GM12878 (cell line): Measurements from ENCODE around the gene BMPR1B. TPM values are rescaled to one million over a fixed set of nuclear protein-coding genes. Genes with fewer than 3 reads are reported as not detected.

Experiments
- ATAC-seq: fragments of 200-7000 bp; cut with Tn5 transposase; 3 replicates; pipeline ENCODE4 v1.9.1; 2020; ENCODE audit warnings: mild to moderate bottlenecking, moderate library complexity
- BruUV-seq: library from RNA; stranded (reverse); fragments of 400-500 nt; replicated peaks from 2 replicates; lab custom pipeline; 2021; lab: Mats Ljungman, UMichigan
- CTCF ChIA-PET: fragments of 300-600 bp; sonication (Branson Sonifier 250); formaldehyde crosslinking; extraction: SDS; loops from one replicate; lab custom pipeline; 2021; ENCODE audit warnings: inconsistent platforms; lab: Yijun Ruan, JAX
- POLR2A ChIA-PET: fragments of 350-600 bp; formaldehyde crosslinking; extraction: SDS; loops from one replicate; lab custom pipeline; 2021; ENCODE audit warnings: inconsistent platforms; lab: Charles Lee
- RAD21 ChIA-PET: fragments of 300-600 bp; sonication (Branson Sonifier 250); formaldehyde crosslinking; loops from one replicate; lab custom pipeline; 2023; ENCODE audit warnings: antibody characterized with exemption; ENCODE audit not compliant: unreplicated experiment; lab: Charles Lee
- SMC1A ChIA-PET: fragments of 300-600 bp; sonication (Branson Sonifier 250); formaldehyde crosslinking; loops from one replicate; lab custom pipeline; 2023; ENCODE audit not compliant: unreplicated experiment, uncharacterized antibody; lab: Charles Lee
- DNase-seq: peaks from one replicate; pipeline ENCODE4 v3.0.0-alpha.2; 2011; ENCODE audit warnings: low read depth, low spot score
- FAIRE-seq: peaks from 3 replicates; lab custom pipeline; 2011; peaks lifted over from hg19 to GRCh38; lab: Jason Lieb, UNC
- H2AFZ ChIP-seq: 2 replicates; pipeline ENCODE4 v1.6.0; 2011; ENCODE audit warnings: low read depth, low read length, control low read depth; ENCODE audit not compliant: control insufficient read depth
- H3K27ac ChIP-seq: 2 replicates; pipeline ENCODE4 v1.5.1; 2011; ENCODE audit warnings: control low read depth; ENCODE audit not compliant: control insufficient read depth, insufficient read depth
- H3K27me3 ChIP-seq, 2 experiments: replicated peaks in 1 of 2; 2 replicates each; pipeline versions ENCODE4 v1.6.0 to v1.6.1; 2011; ENCODE audit warnings: low read length in 1 of 2; ENCODE audit not compliant: control insufficient read depth in 2 of 2, insufficient read depth in 2 of 2
- H3K36me3 ChIP-seq, 2 experiments: 2 replicates each; pipeline ENCODE4 v1.5.1; 2011; ENCODE audit warnings: low read length in 1 of 2; ENCODE audit not compliant: control insufficient read depth in 2 of 2, insufficient read depth in 2 of 2
- H3K4me1 ChIP-seq: 2 replicates; pipeline ENCODE4 v1.6.1; 2011; ENCODE audit warnings: mild to moderate bottlenecking, low read length, moderate library complexity, mixed read lengths; ENCODE audit not compliant: control insufficient read depth, insufficient read depth
- H3K4me2 ChIP-seq: 2 replicates; pipeline ENCODE4 v1.6.0; 2011; ENCODE audit warnings: control low read depth; ENCODE audit not compliant: control insufficient read depth, insufficient read depth
- H3K4me3 ChIP-seq: fragments of 200-600 bp; sonication (generic); 2 replicates; pipeline ENCODE4 v1.5.1; 2016
- H3K79me2 ChIP-seq: 2 replicates; pipeline ENCODE4 v1.6.0; 2011; ENCODE audit warnings: low read length; ENCODE audit not compliant: control insufficient read depth, insufficient read depth
- H3K9ac ChIP-seq: 2 replicates; pipeline ENCODE4 v1.8.0; 2011; ENCODE audit warnings: low read length, control low read depth, mixed read lengths; ENCODE audit not compliant: control insufficient read depth, insufficient read depth
- H3K9me3 ChIP-seq: replicated peaks from 3 replicates; pipeline ENCODE4 v1.5.1; 2011; ENCODE audit warnings: mild to moderate bottlenecking, low read length; ENCODE audit not compliant: control insufficient read depth, insufficient read depth
- H4K20me1 ChIP-seq: 2 replicates; pipeline ENCODE4 v1.6.0; 2011; ENCODE audit not compliant: control insufficient read depth, insufficient read depth
- BHLHE40 ChIP-seq, 2 experiments: fragments of 450-650 bp in 1 of 2; IDR thresholded peaks; 2 replicates each; pipeline ENCODE4 v1.6.1; 2011 to 2017; ENCODE audit warnings: low read depth in 2 of 2, borderline replicate concordance in 1 of 2, improper control_type of control experiment in 1 of 2, low read length in 1 of 2, mild to moderate bottlenecking in 1 of 2
- EGR1 ChIP-seq, 2 experiments: IDR thresholded peaks; 1 replicate in 1 of 2; 2 replicates in 1 of 2; pipeline ENCODE4 v1.6.1; 2011 to 2012; ENCODE audit warnings: low read depth in 2 of 2, low read length in 2 of 2, borderline replicate concordance in 1 of 2, mild to moderate bottlenecking in 1 of 2, moderate library complexity in 1 of 2
- ESRRA ChIP-seq: IDR thresholded peaks from 2 replicates; pipeline ENCODE4 v1.6.1; 2012; ENCODE audit warnings: mild to moderate bottlenecking, low read length, improper control_type of control experiment
- FOXK2 ChIP-seq: fragments of 450-650 bp; IDR thresholded peaks from 2 replicates; pipeline ENCODE4 v1.6.1; 2017; ENCODE audit warnings: mild to moderate bottlenecking, moderate library complexity
- IRF4 ChIP-seq: IDR thresholded peaks from 2 replicates; pipeline ENCODE4 v1.6.1; 2011; ENCODE audit warnings: low read depth, low read length
- MEF2A ChIP-seq: IDR thresholded peaks from 2 replicates; pipeline ENCODE4 v1.6.1; 2011; ENCODE audit warnings: low read depth, mild to moderate bottlenecking, low read length, moderate library complexity; ENCODE audit not compliant: insufficient read depth
- MEF2B ChIP-seq: fragments of 450-650 bp; IDR thresholded peaks from 2 replicates; pipeline ENCODE4 v1.6.1; 2018; ENCODE audit warnings: mild to moderate bottlenecking, moderate library complexity; ENCODE audit not compliant: partially characterized antibody, poor library complexity, severe bottlenecking
- MLLT1 ChIP-seq: fragments of 450-650 bp; IDR thresholded peaks from 2 replicates; pipeline ENCODE4 v1.6.1; 2016; ENCODE audit warnings: mild to moderate bottlenecking
- PBX3 ChIP-seq: IDR thresholded peaks from 2 replicates; pipeline ENCODE4 v1.6.1; 2011; ENCODE audit warnings: mild to moderate bottlenecking, low read depth, low read length, moderate library complexity; ENCODE audit not compliant: insufficient replicate concordance
- RAD21 ChIP-seq: IDR thresholded peaks from 2 replicates; pipeline ENCODE4 v1.6.1; 2011; ENCODE audit warnings: mild to moderate bottlenecking, low read depth, low read length, moderate library complexity; ENCODE audit not compliant: insufficient read depth
- RCOR1 ChIP-seq: conservative IDR thresholded peaks from 2 replicates; pipeline ENCODE4 v1.6.1; 2012; ENCODE audit warnings: low read depth, low read length, improper control_type of control experiment
- SMAD1 ChIP-seq: fragments of 450-650 bp; IDR thresholded peaks from 2 replicates; pipeline ENCODE4 v1.6.1; 2018; ENCODE audit warnings: mild to moderate bottlenecking, low read depth; ENCODE audit not compliant: partially characterized antibody
- SREBF1 ChIP-seq: IDR thresholded peaks from 2 replicates; pipeline ENCODE4 v1.6.1; 2012; ENCODE audit warnings: mild to moderate bottlenecking, low read length
- ZBTB40 ChIP-seq: fragments of 450-650 bp; IDR thresholded peaks from 2 replicates; pipeline ENCODE4 v1.6.1; 2016; ENCODE audit warnings: mild to moderate bottlenecking, moderate library complexity, borderline replicate concordance
- WGBS: methylation state at CpG from one replicate; pipeline ENCODE4 v1.1.6; 2016; ENCODE audit warnings: low lambda C conversion rate; ENCODE audit not compliant: insufficient replicate concordance, insufficient coverage; ENCODE audit errors: missing lambda C conversion rate; 5-methylcytosine and 5-hydroxymethylcytosine counted together
- in situ Hi-C: fragments of 300-500 bp; cut with MboI; formaldehyde crosslinking; loops from 9 replicates; pipeline ENCODE4 v1.14.3; 2018; ENCODE audit warnings: mixed read lengths
- intact Hi-C: fragments of 100-400 bp; cut with micrococcal nuclease; formaldehyde crosslinking; loops from one replicate; pipeline ENCODE4 v1.14.2; 2022; ENCODE audit not compliant: unreplicated experiment
- polyA plus RNA-seq, 11 experiments: library from polyadenylated mRNA; depleted of rRNA in 4 of 11; unstranded in 6 of 11; stranded (reverse) in 5 of 11; fragments of >200 nt; fragmentation: Nextera tagmentation in 4 of 11; fragmentation: Illumina TruSeq in 1 of 11; extraction: Ambion mirVana in 4 of 11; extraction: Trizol in 1 of 11; gene quantifications; 1 replicate in 1 of 11; 2 replicates in 10 of 11; pipeline versions ENCODE4 v1.2.1 to v1.2.3, GENCODE V29; 2011 to 2016; ENCODE audit warnings: inconsistent platforms in 2 of 11, missing spikeins in 2 of 11, low read depth in 1 of 11
- total RNA-seq, 4 experiments: library from RNA; depleted of rRNA in 3 of 4; stranded (reverse); fragments of >200 nt in 3 of 4; fragmentation: Illumina TruSeq in 1 of 4; extraction: Trizol in 1 of 4; gene quantifications; 2 replicates each; pipeline versions ENCODE4 v1.2.1 to v1.2.3, GENCODE V29; 2013 to 2021

BMPR1B gene
- total and polyA plus RNA-seq, 10 of the 15 experiments (the other 5 are each of a cell fraction or from before 2014, with no cell fraction given): not detected

GRCh38 chr4:94833394-94833793, 75.6 kb downstream of the BMPR1B start:
- intact Hi-C loops: no loop called here
- H4K20me1 ChIP-seq: no peaks in the 10 kb centered on the region
- in situ Hi-C loops: no loop called here
- no peaks in the 10 kb centered on the region for H3K4me1 ChIP-seq
- H3K9me3 ChIP-seq: no peaks in the 10 kb centered on the region
- TF ChIP-seq BHLHE40 (IDR thresholded peaks at IDR 0.05; ENCODE audit: borderline replicate concordance in 1 of 2, low read depth in 2 of 2, low read length in 1 of 2): no peak
- TF ChIP-seq PBX3: no peak
- TF ChIP-seq RAD21: no peak
- no peak for TF ChIP-seq MEF2B
- no peak for TF ChIP-seq FOXK2
- no peak for TF ChIP-seq IRF4
- no peak for TF ChIP-seq ZBTB40
- no peak for TF ChIP-seq MEF2A
- TF ChIP-seq EGR1 (IDR thresholded peaks at IDR 0.05; ENCODE audit: borderline replicate concordance in 1 of 2, low read depth in 2 of 2, low read length in 2 of 2): no peak
- TF ChIP-seq RCOR1: no peak
- TF ChIP-seq MLLT1: no peak
- no peak for TF ChIP-seq SMAD1
- TF ChIP-seq ESRRA: no peak
- TF ChIP-seq SREBF1: no peak
- ChIA-PET POLR2A (no interaction called here), SMC1A (no interaction called here), CTCF (no interaction called here), RAD21 (no interaction called here)
- no peak overlapping the region for H3K4me2 ChIP-seq
- no peak overlapping the region for H3K27ac ChIP-seq
- H3K79me2 ChIP-seq: no peaks in the 10 kb centered on the region
- BruUV-seq: no TSS peak
- no peaks in the 10 kb centered on the region for H3K27me3 ChIP-seq
- no peak overlapping the region for H3K4me3 ChIP-seq
- WGBS: 10% methylated on average over 1 of the region's 1 CpG
- FAIRE-seq (no peak), ATAC-seq (no peak), DNase-seq (no peak)
- no peak overlapping the region for H2AFZ ChIP-seq
- no peaks in the 10 kb centered on the region for H3K36me3 ChIP-seq
- H3K9ac ChIP-seq: no peak overlapping the region
